K562 (cell line): ENCODE data around the gene DNMT1. TPM values are rescaled to one million over a fixed set of nuclear protein-coding genes. Genes with fewer than 3 reads are reported as not detected.
A peak's percentile ranks its signal among the peaks of the same experiment; 100 is the strongest.

Experiments used
- CBX1 ChIP-seq: sonication (generic); IDR thresholded peaks from 2 replicates; pipeline ENCODE4 v1.6.1; 2016; ENCODE audit warnings: antibody characterized with exemption, low read depth, mild to moderate bottlenecking
- CHD2 ChIP-seq: IDR thresholded peaks from 2 replicates; pipeline ENCODE4 v1.6.1; 2011; ENCODE audit warnings: low read depth, low read length
- CREM ChIP-seq: IDR thresholded peaks from 2 replicates; pipeline ENCODE4 v1.6.1; 2014; ENCODE audit warnings: antibody characterized with exemption, low read depth
- FIP1L1 ChIP-seq: fragments of 200-400 bp; formaldehyde crosslinking; IDR thresholded peaks from 2 replicates; pipeline ENCODE4 v1.6.1; 2018; ENCODE audit warnings: mild to moderate bottlenecking, low read depth, low read length; ENCODE audit not compliant: poor library complexity, severe bottlenecking
- HNRNPUL1 ChIP-seq: fragments of 200-400 bp; formaldehyde crosslinking; IDR thresholded peaks from 2 replicates; pipeline ENCODE4 v1.6.1; 2017; ENCODE audit warnings: low read length
- NR3C1 ChIP-seq: sonication (generic); formaldehyde crosslinking; IDR thresholded peaks from 2 replicates; pipeline ENCODE4 v1.8.1; 2022; ENCODE audit warnings: missing genetic modification reagents
- RBM22 ChIP-seq: fragments of 200-400 bp; formaldehyde crosslinking; IDR thresholded peaks from 2 replicates; pipeline ENCODE4 v1.6.1; 2018; ENCODE audit warnings: low read length, low read depth; ENCODE audit not compliant: poor library complexity, severe bottlenecking
- SNRNP70 ChIP-seq: fragments of 200-400 bp; formaldehyde crosslinking; optimal IDR thresholded peaks from 2 replicates; pipeline ENCODE3; 2017; ENCODE audit warnings: low read depth, low read length
- polyA plus RNA-seq, 8 experiments: library from polyadenylated mRNA; depleted of rRNA in 4 of 8; stranded (reverse) in 5 of 8; unstranded in 3 of 8; fragments of >200 nt; fragmentation: Nextera tagmentation in 2 of 8; fragmentation: Illumina TruSeq in 1 of 8; extraction: Ambion mirVana in 2 of 8; extraction: Trizol in 1 of 8; gene quantifications; 2 replicates each; pipeline versions ENCODE4 v1.2.1 to v1.2.3, GENCODE V29; 2011 to 2014; ENCODE audit warnings: inconsistent platforms in 1 of 8, missing spikeins in 1 of 8
- total RNA-seq, 7 experiments: library from RNA; depleted of rRNA in 6 of 7; stranded (reverse); fragments of >200 nt in 6 of 7; fragmentation: Illumina TruSeq in 2 of 7; extraction: Trizol in 2 of 7; gene quantifications; 2 replicates each; pipeline versions ENCODE4 v1.2.1 to v1.2.3, GENCODE V29; 2011 to 2021; ENCODE audit warnings: low replicate concordance in 1 of 7
- TF ChIP-seq, protein P1 (sequence below), 3 experiments: fragments of 200-800 bp in 1 of 3; sonication (Bioruptor generic) in 1 of 3; sonication (generic) in 1 of 3; formaldehyde crosslinking in 1 of 3; IDR thresholded peaks; 2 replicates each; pipeline versions ENCODE4 v1.6.1 to v1.8.0; 2016 to 2022; ENCODE audit warnings: mild to moderate bottlenecking in 2 of 3, missing compliant biosample characterization in 2 of 3, missing genetic modification characterization in 2 of 3, missing genetic modification reagents in 1 of 3

Gene DNMT1
- total and polyA plus RNA-seq, 9 of the 15 experiments (the other 6 are each of a cell fraction or from before 2014, with no cell fraction given): 80.1 to 271 (median 121) TPM

DNA sequence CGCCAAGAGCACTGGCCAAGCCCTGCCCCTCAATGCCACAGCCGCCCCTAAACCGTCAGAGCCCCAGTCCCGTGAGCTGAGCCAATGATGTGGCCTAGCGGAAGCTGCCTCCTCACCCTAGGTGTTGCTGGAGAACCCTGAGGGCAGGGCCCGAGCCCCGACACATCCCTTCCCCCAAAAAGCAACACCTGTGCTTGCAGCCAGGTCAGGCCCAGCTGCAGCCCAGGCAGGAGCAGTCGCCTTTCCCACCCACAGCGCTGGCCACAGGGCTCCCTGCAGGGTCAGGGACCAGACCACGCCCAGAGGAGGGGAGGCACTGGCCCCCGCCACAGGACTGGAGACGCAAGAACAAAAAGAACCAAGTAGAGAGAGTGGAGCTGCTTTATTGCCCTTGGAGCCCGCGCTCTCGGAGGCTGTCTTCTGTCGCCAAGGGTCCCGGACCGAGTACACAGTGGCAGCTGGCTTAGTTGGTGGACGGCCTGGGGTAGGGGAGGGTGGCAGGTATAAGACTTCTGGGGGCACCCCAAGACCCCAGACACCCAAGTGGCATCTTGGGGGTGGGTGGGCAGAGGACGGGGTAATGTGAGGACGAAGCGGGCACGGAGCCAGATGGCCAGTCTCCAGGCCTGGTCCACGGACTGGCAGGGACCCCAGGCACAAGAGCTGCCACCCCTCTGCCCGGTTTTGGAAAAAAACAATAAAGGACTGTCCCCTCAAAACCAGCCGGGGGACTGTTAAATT lies 79.9 kb downstream of the DNMT1 start (continued):
- peak; percentile 7; the same call in 1 of the 2 replicates for TF ChIP-seq CHD2
- peak; percentile 82 for TF ChIP-seq RBM22
- TF ChIP-seq HNRNPUL1: peak; percentile 19; the same call in 1 of the 2 replicates
- TF ChIP-seq FIP1L1: peak; percentile 3
- 0 out of 2 replicates have a peak, but pooled peaks have one; percentile 5 for TF ChIP-seq CREM
- TF ChIP-seq SNRNP70: peak; percentile 38
- TF ChIP-seq, protein P1, sequence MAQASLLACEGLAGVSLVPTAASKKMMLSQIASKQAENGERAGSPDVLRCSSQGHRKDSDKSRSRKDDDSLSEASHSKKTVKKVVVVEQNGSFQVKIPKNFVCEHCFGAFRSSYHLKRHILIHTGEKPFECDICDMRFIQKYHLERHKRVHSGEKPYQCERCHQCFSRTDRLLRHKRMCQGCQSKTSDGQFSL (CRISPR knock-in tag; IDR thresholded peaks at IDR 0.05): 0 out of 2 replicates have a peak, but pooled peaks have one; percentile 21
- TF ChIP-seq, protein P1 (tag; IDR thresholded peaks at IDR 0.05): no peak
- 0 out of 2 replicates have a peak, but pooled peaks have one; percentile 14 for TF ChIP-seq CBX1
- TF ChIP-seq NR3C1: 0 out of 2 replicates have a peak, but pooled peaks have one; percentile 42
